HG03378 (cell line): ENCODE data around the gene LRRC51.
"Not testable (repeated sequence)": the region's sequence is repeated elsewhere in the genome, so short reads cannot be mapped to it uniquely, and the experiment has no call there.

Experiments used
- ATAC-seq: cut with Tn5 transposase; IDR thresholded peaks from one replicate; pipeline ENCODE4 v1.9.1; 2021; ENCODE audit warnings: mild to moderate bottlenecking, moderate library complexity; ENCODE audit not compliant: unreplicated experiment

Gene LRRC51

DNA sequence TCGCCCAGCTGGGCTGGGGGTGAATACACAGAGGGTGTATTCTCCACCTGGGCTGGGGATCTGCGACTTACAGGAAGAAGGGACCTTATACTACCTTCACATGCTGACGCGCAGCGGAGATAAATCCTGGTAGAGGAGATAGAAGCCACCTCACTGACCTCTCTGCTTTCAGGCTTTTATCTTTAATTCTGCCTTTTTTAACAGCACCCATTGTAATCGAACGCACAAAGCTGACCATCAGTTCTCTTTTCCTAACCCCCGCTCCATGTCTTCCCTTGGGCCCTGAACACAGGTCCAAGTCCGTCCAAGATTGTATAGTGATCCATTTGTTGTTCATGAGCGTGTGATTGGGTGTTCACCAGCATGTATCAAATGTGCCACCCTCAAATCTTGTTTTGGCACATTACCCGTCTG lies 23.1 kb downstream of the LRRC51 start:
- no peak for ATAC-seq

DNA sequence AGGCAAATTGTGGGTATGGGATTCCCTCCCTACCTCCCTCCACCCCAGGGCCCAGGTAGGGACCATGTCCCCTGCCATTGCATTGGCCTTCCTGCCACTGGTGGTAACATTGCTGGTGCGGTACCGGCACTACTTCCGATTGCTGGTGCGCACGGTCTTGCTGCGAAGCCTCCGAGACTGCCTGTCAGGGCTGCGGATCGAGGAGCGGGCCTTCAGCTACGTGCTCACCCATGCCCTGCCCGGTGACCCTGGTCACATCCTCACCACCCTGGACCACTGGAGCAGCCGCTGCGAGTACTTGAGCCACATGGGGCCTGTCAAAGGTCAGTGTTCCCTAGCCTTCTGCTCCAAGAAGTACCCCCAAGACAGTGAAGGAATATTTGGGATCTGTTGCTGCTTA lies 25.2 kb downstream of the LRRC51 start, which contains the start of gene TOMT:
TSS of gene TOMT (plus strand) at position 37 of the 400 bp plus-strand sequence. CDS start at position 65, 28 bp downstream.
- ATAC-seq, result no peak

- ATAC-seq, result peak; percentile 1
Measured at GRCh38 chr11:72111300-72112142, 30.9 kb downstream of the LRRC51 start.

GRCh38 chr11:72112143-72112977 lies 31.7 kb downstream of the LRRC51 start, which contains the start of gene ANAPC15:
Gene ANAPC15, minus strand, starts transcription at chr11:72112695. Its CDS starts 1,419 bp downstream, at chr11:72111276.
- ATAC-seq, result peak; percentile 80

DNA sequence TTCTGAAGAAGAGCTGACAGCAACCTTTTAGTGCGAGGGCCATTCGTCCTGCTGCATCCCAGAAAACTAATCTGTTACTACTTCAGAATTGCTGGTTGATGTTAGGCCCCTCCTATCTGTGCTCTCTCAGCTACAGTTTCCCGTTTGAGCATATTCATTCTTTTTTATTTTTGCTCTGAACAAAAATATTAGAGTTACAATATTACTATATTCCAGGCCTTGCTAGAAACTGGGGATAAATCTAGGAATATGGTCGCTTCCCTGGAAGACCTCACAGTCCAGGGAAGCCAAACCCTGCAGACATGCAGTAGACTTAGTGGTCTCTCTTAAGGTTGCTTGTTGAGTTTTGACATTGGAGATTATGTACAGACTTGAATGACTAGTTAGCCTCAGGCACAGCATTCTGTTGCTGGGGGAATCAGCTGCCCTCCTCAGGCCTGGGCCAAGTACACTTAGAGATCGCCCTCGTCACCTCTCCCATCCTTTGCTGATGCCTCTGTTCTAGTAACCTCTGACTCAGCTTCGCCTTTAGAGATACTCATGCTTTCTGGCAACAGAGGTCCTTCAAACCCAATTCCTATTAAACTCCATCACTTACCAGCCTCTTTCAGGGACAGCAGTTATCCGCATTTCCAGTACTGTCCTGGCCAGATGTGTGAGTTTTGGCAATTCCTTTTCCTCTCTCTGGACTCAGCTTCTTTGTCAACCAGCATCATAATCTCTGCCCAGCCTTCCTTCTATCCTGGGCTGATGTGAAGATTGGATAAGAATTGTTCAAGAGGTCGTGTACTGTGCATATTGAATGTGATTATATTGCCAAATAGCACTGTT lies 32.5 kb downstream of the LRRC51 start:
- ATAC-seq, result no peak

DNA sequence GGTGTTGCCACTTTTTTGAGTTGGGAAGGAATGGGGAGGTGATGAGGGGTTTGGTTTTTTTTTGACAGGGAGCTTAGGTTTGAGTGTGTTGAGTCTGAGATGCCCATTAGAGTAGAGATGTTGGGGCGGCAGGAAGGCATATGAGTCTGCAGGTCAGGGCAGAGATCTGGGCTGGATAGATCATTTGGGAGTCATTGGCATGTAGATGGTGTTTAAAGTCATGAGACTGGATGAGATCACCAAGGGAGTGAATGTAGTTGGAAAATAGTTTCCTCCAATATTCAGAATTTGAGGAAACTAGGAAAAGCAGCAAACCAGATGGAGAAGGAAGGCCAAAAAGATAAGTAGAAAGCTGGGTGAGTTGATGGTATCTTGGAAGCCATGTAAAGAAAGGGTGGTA lies 33.9 kb downstream of the LRRC51 start:
- ATAC-seq, result no peak

GRCh38 chr11:72116019-72116755 lies 35.5 kb downstream of the LRRC51 start:
- ATAC-seq, result no peak

DNA sequence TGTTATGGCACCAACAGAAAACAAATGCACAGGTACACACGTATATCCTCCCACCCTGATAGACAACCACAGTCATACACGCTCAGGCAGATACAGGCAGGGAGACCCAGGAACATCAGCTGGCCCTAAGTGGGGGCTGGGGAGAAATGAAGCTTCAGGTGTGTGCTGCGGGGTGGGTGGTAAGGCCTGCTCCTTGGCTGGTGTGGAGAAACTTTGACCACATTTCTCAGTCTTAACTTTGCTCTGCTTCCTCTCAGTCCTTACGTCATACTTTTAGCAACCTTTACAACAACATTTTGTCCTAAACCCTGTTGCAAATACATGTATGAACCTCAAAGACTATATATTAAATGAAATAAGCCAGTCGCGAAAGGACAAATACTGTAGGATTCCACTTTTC lies 38.5 kb downstream of the LRRC51 start:
- ATAC-seq, result no peak

DNA sequence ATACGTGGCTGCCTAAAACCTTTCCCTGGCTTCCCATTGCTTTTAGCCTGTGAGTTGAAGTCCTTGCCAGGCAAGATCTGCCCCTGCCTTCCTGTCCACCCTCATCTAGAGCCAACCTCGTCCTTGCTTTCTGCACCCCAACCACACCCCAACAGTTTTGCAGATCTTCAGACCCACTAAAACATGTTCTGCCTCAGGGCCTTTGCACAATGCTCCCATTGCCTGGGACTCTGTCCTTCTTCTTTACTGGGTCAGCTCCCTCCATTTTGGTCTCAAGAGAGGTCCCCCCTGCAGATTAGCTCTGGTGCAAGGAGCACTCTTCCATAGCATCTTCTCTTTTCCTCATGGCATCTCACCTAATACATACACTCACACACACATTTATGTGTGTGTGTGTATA lies 40.3 kb downstream of the LRRC51 start:
- ATAC-seq, result no peak

- no peak for ATAC-seq
Measured at GRCh38 chr11:72122607-72123006, 42.0 kb downstream of the LRRC51 start.

DNA sequence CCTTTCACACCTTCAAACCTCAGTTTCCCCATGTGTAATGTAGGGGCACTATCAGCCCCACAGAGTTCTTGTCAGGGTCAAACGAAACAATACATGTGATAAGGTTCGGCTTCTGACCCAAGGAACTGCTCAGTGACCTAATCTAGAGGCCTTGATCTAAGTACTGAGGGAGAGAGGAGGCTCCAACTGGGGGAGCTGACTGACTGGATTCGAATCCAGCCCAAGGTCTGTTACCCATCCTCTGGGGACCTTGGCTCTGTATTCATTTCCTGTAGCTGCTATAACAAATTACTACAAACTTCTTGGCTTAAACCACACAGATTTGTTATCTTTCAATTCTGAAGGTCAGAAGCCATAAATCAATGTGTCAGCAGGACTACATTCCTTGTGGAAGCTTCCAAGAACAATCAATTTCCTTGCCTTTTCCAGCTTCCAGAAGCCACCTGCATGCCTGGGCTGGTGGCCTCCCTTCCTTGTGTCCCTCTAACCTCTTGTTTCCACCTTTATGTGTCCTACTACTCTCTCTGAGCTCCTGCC lies 42.5 kb downstream of the LRRC51 start:
- no peak for ATAC-seq

DNA sequence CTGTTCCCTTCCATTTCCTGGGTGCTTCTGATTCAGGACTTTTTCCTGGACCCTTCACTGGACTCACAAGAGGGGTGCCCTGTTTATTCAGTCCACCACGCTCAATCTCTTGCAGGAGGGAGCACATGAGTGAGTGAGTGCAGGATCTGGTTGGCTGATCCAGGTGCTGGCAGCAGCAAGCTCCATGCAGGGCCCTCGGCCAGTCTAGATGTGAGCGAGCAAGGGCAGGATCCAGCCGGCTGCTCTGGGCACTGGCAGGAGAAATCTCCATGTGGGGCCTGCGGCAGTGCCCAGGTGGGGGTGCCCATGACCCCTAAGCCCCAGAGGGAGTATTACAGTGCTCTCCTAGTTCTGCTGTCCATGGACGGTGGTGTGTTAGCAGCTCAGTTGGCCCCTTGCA lies 43.4 kb downstream of the LRRC51 start:
- ATAC-seq, result no peak

GRCh38 chr11:72125956-72126355 lies 45.3 kb downstream of the LRRC51 start:
- ATAC-seq, result no peak

- ATAC-seq, result no peak
Measured at GRCh38 chr11:72127923-72128322, 47.3 kb downstream of the LRRC51 start.

GRCh38 chr11:72129381-72129780 lies 48.7 kb downstream of the LRRC51 start:
- no peak for ATAC-seq

DNA sequence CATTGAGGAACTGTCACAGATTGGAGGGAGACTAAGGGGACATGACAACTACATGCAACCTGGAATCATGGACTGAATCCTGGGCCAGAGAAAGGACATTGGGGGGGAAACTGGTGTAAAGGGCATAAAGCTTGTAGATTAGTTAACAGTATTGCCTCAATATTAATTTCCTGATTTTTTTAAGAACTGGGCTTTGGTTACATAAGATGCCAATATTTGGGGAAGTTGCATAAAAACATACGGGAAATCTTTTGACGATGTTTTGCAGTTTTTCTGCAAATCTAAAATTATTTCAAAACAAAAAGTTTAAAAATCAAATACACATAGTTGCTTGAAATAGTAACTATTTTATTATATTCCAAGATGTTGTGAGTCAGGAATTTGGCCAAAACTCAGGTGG lies 52.0 kb downstream of the LRRC51 start:
- no peak for ATAC-seq

DNA sequence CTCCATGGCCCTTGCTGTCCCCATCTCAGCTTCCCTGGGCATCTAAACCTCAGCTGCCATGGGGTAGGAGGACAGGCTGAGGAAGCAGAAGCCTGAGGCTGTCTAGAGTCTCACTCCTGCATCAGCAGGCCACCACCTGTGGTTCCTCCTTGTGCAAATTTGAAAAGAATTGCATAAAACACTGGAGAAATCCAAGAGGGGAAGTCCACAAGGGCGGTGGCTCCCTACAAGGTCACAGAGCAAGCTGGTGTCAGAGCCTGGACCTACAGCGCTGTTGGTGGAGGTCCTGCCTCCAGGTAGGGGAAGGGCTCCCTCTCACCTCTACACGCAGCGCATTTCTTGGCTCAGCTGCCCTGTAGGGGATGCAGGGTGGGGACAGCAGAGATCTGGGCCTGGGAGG lies 54.8 kb downstream of the LRRC51 start, which contains the start of gene FOLR3:
TSS of gene FOLR3 (plus strand) at position 253 of the 400 bp plus-strand sequence. CDS start 228 bp downstream, outside the sequence.
- not testable (repeated sequence) for ATAC-seq

DNA sequence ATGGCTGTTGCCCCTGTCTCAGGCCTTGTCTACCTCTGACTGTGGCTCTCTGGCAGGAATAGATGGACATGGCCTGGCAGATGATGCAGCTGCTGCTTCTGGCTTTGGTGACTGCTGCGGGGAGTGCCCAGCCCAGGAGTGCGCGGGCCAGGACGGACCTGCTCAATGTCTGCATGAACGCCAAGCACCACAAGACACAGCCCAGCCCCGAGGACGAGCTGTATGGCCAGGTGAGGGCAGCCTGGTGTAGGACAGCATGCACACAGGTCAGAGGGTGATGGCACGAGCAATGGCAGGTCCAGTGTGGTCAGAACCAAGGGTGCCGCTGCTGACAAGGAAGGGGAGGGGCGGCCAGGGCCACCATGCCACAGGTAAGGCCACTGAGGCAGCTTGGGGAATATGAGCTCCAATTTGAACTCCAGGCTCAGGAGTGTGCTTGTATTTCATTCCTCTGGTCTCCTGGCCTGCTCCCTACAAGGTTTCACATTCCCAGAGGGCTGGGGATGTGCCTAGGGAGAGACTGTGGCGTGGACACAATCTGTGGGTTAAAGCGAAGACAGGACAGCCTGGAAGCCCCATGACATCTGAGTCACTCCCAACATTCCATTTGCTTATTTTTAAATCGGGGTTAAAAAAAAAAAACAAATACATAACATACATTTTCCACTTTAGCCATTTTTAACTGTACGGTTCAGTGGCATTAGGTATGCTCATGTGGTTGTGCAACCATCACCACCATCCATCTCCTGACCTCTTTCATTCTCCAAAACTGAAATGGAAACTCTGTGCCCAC lies 55.4 kb downstream of the LRRC51 start:
- no peak for ATAC-seq

DNA sequence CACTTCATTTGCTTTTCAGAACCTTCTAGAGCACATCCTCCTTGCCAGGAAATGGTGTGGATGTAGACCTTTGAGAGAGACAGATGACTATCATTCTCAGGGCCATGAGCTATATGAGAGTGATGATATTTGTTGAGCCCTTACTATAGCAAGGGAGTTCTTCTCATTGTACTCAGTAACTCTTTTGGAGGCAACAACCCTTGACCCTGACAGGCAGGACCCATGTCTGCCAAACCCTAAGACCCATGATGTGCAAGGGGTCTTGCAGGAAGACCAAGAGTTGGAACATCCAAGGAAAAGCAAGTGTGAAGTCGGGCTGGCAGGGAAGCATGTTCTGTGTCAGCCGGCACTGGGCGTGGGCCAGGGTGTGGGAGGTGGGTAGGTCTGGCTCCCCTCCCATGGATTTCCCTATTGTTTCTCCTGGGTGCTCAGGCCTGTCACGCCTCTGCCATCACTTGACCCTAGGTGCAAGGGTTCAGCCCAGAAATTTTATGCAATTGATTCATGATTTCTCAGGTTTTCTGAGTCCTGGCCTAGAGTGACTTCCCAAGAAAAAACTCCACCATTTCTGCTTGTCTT lies 56.1 kb downstream of the LRRC51 start:
- no peak for ATAC-seq
